ENCODE data around the gene UBR2. TPM values are rescaled to one million over a fixed set of nuclear protein-coding genes. Genes with fewer than 3 reads are reported as not detected.
A peak's percentile ranks its signal among the peaks of the same experiment; 100 is the strongest.
"Not testable (repeated sequence)": the region's sequence is repeated elsewhere in the genome, so short reads cannot be mapped to it uniquely, and the experiment has no call there.

Gene UBR2
- total RNA-seq, 4 donors from 2014 or later, result 22.7 to 28.7 (median 25.3) TPM

GRCh38 chr6:42698217-42698616, 134.4 kb downstream of the UBR2 start:
- TF ChIP-seq CTCF (IDR thresholded peaks at IDR 0.05) (no peak), POLR2A (IDR thresholded peaks at IDR 0.05) (no peak)
- peak in 1 of 2 donors; percentile 37 for DNase-seq (ENCODE audit: low spot score in 2 of 2)
- H3K4me3 ChIP-seq (ENCODE audit: low read depth, poor library complexity, severe bottlenecking), result no peak overlapping the region
- WGBS, 2 donors, result 76 to 82% methylated on average over 13 of the region's 13 CpGs
- intact Hi-C loops (cut with DNase I; ENCODE audit: low total_unique reads), result no loop called here

GRCh38 chr6:42702200-42702599, 138.4 kb downstream of the UBR2 start:
- TF ChIP-seq POLR2A (IDR thresholded peaks at IDR 0.05) (no peak), CTCF (IDR thresholded peaks at IDR 0.05) (no peak)
- no peak overlapping the region for H3K4me3 ChIP-seq (ENCODE audit: low read depth, poor library complexity, severe bottlenecking)
- DNase-seq (ENCODE audit: low spot score in 2 of 2), result no peak
- 79 to 85% methylated on average over 2 of the region's 2 CpGs for WGBS, 2 donors
- intact Hi-C loops (cut with DNase I; ENCODE audit: low total_unique reads), result no loop called here

- H3K4me3 ChIP-seq (ENCODE audit: low read depth, poor library complexity, severe bottlenecking); DNase-seq (ENCODE audit: low spot score in 2 of 2); intact Hi-C loops (cut with DNase I; ENCODE audit: low total_unique reads): not testable (repeated sequence)
- 96 to 98% methylated on average over 3 of the region's 3 CpGs for WGBS, 2 donors
Measured at GRCh38 chr6:42702786-42703185, 139.0 kb downstream of the UBR2 start.

- TF ChIP-seq CTCF (IDR thresholded peaks at IDR 0.05), result no peak
- TF ChIP-seq POLR2A (IDR thresholded peaks at IDR 0.05), result no peak
- WGBS, 2 donors, result 28 to 65% methylated on average over 15 to 24 of the region's 24 CpGs
- intact Hi-C loops (cut with DNase I; ENCODE audit: low total_unique reads), result no loop called here
- no peak for DNase-seq (ENCODE audit: low spot score in 2 of 2)
- no peak overlapping the region for H3K4me3 ChIP-seq (ENCODE audit: low read depth, poor library complexity, severe bottlenecking)
Measured at GRCh38 chr6:42704251-42704936, 140.6 kb downstream of the UBR2 start.

- DNase-seq (ENCODE audit: low spot score in 2 of 2), result no peak
- intact Hi-C loops (cut with DNase I; ENCODE audit: low total_unique reads), result no loop called here
- no peak overlapping the region for H3K4me3 ChIP-seq (ENCODE audit: low read depth, poor library complexity, severe bottlenecking)
- WGBS, 2 donors, result 53 to 67% methylated on average over 4 of the region's 4 CpGs
- TF ChIP-seq POLR2A (IDR thresholded peaks at IDR 0.05) (no peak), CTCF (IDR thresholded peaks at IDR 0.05) (no peak)
Measured at GRCh38 chr6:42704937-42705374, 141.1 kb downstream of the UBR2 start.

- H3K4me3 ChIP-seq (ENCODE audit: low read depth, poor library complexity, severe bottlenecking), result no peak overlapping the region
- TF ChIP-seq POLR2A (IDR thresholded peaks at IDR 0.05) (no peak), CTCF (IDR thresholded peaks at IDR 0.05) (no peak)
- intact Hi-C loops (cut with DNase I; ENCODE audit: low total_unique reads), result no loop called here
- no peak for DNase-seq (ENCODE audit: low spot score in 2 of 2)
- 92% methylated on average over 7 of the region's 7 CpGs for WGBS, 2 donors
Measured at GRCh38 chr6:42707595-42707994, 143.8 kb downstream of the UBR2 start.

Measured in lower leg skin (tissue), 4 donors.